ENCODE data around the gene SCTR. TPM values are rescaled to one million over a fixed set of nuclear protein-coding genes. Genes with fewer than 3 reads are reported as not detected.

The SCTR gene
- total RNA-seq, 2 experiments from 2014 or later: not detected

DNA sequence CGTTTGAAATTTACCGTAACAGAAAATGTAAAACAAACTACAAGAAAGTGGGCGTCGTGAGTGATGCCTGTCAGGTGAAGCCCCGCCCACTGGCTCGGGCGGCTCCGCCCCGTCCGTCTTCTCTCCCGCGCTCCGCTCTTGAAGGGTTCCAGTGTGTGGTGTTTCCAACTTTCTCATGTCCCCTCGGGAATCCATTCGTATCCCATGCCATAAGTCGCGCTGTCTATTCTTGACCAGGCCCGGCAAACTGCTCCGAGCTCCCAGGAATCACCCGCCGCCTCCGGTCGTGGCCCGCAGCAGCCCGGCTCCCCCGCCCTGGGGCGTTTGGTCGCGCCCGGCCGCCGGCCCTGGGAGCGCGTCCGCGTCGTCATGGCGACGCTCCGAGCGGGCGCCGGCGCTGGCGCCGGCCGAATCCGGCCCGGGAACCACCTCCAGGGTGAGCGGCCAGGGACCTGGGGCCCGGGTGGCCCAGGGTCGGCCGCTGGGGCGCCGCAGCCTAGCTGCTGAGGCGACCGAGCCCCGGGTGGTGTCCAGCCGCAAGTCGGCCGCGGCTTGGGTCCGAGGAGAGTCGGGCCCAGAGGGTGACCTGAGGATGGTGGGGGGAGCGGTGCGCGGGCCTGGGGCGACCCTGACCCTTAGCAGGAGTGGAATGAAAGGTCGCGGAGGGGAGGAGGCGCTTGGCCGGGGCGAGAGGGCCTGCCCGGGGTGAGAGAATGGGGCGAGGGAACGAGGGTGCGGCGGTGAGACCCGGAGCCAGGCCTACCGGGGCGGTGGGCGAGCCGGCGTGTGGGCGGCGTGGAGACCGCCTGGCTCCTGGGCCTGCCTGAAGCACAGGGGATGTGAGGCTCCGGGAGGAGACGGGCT lies 20.0 kb upstream of the SCTR start, which contains the start of gene CFAP221:
CFAP221 (plus strand) TSS at position 375 of the 864 bp plus-strand sequence. CDS start 1,683 bp downstream, outside the sequence.
- intact Hi-C loops (cut with micrococcal nuclease): no loop called here
- Mint-ChIP-seq H3K36me3 (peaks cover 3% of the 10 kb centered on the region), H3K4me1 (ENCODE audit: low read depth) (peaks cover 10% of the 10 kb centered on the region), H3K9me3 (no peaks in the 10 kb centered on the region), H3K27me3 (peaks cover 41% of the 10 kb centered on the region), H3K4me3 (peak within 1 kb of the TSS; percentile 42), H3K27ac (no peak within 1 kb of the TSS)
- peak; percentile 70 for DNase-seq
- CTCF ChIA-PET: no interaction called here
- POLR2A ChIA-PET: no interaction called here

DNA sequence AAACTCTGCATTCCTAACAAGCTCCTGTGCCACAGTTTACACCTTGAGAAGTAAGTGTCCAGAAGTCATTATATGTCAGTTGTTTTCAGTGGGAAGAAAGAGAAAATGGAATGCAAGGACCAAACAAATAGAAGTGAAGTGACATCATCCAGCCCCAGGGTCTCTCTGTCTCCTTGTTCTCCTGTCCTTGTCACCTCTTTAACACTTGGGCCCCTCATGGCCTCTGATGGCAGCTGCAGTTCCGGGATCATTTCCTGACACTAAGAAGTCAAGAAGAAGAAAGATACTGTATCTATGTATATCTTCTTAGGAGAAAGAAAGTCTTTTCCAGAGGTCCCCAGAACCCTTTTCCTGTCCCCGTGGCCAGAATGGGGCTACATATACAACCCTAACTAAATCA lies 17.2 kb upstream of the SCTR start:
- no peaks in the 10 kb centered on the region for H3K9me3 Mint-ChIP-seq
- no peak overlapping the region for H3K4me3 Mint-ChIP-seq
- peaks cover 10% of the 10 kb centered on the region for H3K4me1 Mint-ChIP-seq (ENCODE audit: low read depth)
- intact Hi-C loops (cut with micrococcal nuclease): no loop called here
- H3K27me3 Mint-ChIP-seq: peaks cover 33% of the 10 kb centered on the region
- POLR2A ChIA-PET: no interaction called here
- no peak overlapping the region for H3K27ac Mint-ChIP-seq
- H3K36me3 Mint-ChIP-seq: peaks cover 3% of the 10 kb centered on the region
- no peak for DNase-seq
- CTCF ChIA-PET: no interaction called here

DNA sequence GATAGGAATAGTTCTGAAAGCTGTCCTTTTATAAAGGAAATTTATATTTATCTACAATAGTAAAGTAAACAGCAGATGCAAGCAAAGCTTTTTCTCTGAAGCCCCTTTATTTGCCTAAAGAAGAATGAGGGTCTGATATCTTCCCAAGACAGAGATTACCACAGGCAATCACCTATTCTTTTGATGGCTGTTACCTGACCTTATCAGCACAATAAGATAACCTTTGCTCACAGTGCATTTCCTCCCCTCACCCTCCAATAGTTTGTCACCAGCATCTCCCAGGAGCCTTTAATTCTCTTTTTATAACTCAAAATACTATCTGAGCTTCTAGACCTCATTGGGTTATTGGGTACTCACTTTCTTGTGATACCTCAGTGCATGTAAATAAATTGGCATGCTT lies 13.5 kb upstream of the SCTR start:
- DNase-seq: no peak
- intact Hi-C loops (cut with micrococcal nuclease): no loop called here
- Mint-ChIP-seq H3K4me1 (ENCODE audit: low read depth) (no peaks in the 10 kb centered on the region), H3K27me3 (peaks cover 9% of the 10 kb centered on the region), H3K9me3 (peaks cover 18% of the 10 kb centered on the region), H3K27ac (no peak overlapping the region), H3K4me3 (no peak overlapping the region), H3K36me3 (no peaks in the 10 kb centered on the region)
- CTCF ChIA-PET: no interaction called here
- POLR2A ChIA-PET: no interaction called here

DNA sequence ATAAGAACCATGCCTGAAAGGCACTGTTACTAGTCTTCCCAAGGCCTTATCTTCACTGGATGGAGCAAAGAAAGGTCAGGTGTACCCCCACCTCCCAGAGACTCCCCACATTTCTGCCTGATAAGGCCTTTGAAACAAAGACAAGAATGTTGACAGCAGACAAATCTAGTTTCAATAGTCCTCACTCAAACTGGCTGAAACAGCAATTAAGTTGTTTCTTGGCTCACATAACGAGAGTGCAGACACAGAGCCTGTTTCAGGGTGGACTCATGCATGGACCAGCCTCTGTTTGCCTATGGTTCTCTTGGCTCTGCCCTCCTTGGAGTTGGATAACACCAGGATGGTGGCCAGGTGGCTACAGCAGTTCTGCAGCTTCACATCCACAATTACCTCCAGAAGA lies 12.4 kb upstream of the SCTR start:
- POLR2A ChIA-PET: no interaction called here
- CTCF ChIA-PET: no interaction called here
- H3K36me3 Mint-ChIP-seq: no peaks in the 10 kb centered on the region
- no peaks in the 10 kb centered on the region for H3K4me1 Mint-ChIP-seq (ENCODE audit: low read depth)
- peaks cover 9% of the 10 kb centered on the region for H3K27me3 Mint-ChIP-seq
- H3K27ac Mint-ChIP-seq: no peak overlapping the region
- H3K9me3 Mint-ChIP-seq: peaks cover 21% of the 10 kb centered on the region
- H3K4me3 Mint-ChIP-seq: no peak overlapping the region
- DNase-seq: no peak
- intact Hi-C loops (cut with micrococcal nuclease): no loop called here

DNA sequence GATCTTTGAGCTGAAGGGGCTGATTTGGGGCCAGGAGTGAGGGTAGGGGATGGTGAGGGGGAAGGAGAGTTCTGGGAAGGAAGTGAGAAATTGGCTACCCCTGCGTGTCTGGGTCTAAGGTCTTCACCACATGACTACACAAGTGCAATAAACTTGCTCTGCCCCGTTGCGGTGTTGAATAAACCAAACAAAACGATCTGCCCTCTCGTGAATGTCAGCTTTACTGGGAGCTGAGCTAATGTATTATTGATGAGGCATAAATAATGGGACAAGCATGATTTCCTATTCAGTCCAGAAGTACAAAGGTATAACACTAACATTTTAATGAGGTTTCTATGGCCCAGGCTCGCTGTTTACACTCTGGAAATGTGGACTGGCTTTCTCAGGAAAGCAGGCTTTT lies 11.9 kb upstream of the SCTR start:
- Mint-ChIP-seq H3K4me3 (no peak overlapping the region), H3K4me1 (ENCODE audit: low read depth) (no peaks in the 10 kb centered on the region), H3K27ac (no peak overlapping the region), H3K27me3 (peaks cover 5% of the 10 kb centered on the region), H3K9me3 (peaks cover 24% of the 10 kb centered on the region), H3K36me3 (no peaks in the 10 kb centered on the region)
- CTCF ChIA-PET: no interaction called here
- POLR2A ChIA-PET: no interaction called here
- no peak for DNase-seq
- intact Hi-C loops (cut with micrococcal nuclease): no loop called here

DNA sequence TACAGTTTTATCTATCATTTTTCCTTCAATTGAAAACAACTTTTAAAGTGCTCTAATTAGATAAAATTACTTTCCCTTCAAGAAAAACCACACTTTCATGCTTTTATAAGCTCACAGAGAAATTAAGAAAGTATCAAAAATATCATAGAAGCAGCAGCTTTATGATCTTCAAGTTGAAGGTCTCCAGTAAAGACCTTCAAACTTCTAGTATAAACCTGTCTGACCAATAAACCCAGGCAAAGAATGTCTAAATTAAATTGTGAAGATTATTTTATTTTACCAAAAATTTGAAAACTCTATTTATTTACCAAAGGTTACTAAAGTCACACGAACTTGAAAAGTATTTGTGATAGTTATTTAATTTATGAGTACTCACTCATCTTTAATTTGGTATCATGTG lies 9.3 kb upstream of the SCTR start:
- Mint-ChIP-seq H3K4me1 (ENCODE audit: low read depth) (no peaks in the 10 kb centered on the region), H3K27me3 (peaks cover 3% of the 10 kb centered on the region), H3K4me3 (no peak overlapping the region), H3K36me3 (no peaks in the 10 kb centered on the region), H3K27ac (no peak overlapping the region), H3K9me3 (peaks cover 25% of the 10 kb centered on the region)
- POLR2A ChIA-PET: no interaction called here
- DNase-seq: no peak
- CTCF ChIA-PET: no interaction called here
- intact Hi-C loops (cut with micrococcal nuclease): no loop called here

DNA sequence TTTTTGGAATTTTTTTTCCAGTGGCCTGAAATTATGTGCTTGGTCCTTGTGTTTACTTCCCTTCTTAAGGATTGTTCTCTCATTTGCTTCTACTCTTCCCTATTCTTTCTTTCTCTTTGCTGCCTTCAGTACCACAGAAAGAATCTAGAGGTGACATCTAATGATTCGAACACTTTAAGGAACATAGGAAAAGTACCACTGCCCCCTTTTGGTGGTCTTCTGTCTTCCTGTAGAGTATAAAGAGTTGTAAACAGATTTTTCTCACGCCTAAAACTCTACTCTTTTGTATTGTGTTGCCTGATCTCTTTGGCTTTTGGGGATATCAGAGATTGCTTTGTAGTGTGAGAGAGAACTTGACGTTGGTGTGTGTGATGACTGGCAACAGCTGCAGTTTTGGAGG lies 7.0 kb upstream of the SCTR start:
- POLR2A ChIA-PET: no interaction called here
- CTCF ChIA-PET: no interaction called here
- Mint-ChIP-seq H3K9me3 (peaks cover 25% of the 10 kb centered on the region), H3K27ac (no peak overlapping the region), H3K4me1 (ENCODE audit: low read depth) (no peaks in the 10 kb centered on the region), H3K4me3 (no peak overlapping the region), H3K36me3 (no peaks in the 10 kb centered on the region), H3K27me3 (peaks cover 16% of the 10 kb centered on the region)
- intact Hi-C loops (cut with micrococcal nuclease): no loop called here
- DNase-seq: no peak

DNA sequence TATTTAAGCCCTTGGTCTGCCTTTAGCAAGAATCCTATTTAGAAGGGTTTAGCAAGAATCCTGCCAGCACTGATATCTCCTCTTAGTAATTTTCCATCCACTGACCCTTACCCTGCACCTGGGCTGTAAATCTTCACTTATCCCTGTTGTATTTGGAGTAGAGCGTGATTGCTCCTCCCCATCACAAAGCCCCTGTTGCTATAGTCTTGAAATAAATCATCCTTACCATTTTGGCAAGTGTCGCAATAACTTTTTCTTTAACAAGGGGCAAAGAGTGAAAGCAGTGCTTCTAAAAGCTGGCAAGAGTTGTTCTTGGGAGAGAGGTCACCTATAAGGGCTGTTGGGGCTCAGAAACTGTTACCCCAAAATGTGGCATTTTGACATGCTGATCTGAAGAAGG lies 3.7 kb upstream of the SCTR start:
- DNase-seq: no peak
- POLR2A ChIA-PET: no interaction called here
- intact Hi-C loops (cut with micrococcal nuclease): no loop called here
- Mint-ChIP-seq H3K36me3 (no peaks in the 10 kb centered on the region), H3K4me3 (no peak overlapping the region), H3K27me3 (peaks cover 32% of the 10 kb centered on the region), H3K9me3 (peaks cover 8% of the 10 kb centered on the region), H3K27ac (no peak overlapping the region), H3K4me1 (ENCODE audit: low read depth) (no peaks in the 10 kb centered on the region)
- CTCF ChIA-PET: no interaction called here

DNA sequence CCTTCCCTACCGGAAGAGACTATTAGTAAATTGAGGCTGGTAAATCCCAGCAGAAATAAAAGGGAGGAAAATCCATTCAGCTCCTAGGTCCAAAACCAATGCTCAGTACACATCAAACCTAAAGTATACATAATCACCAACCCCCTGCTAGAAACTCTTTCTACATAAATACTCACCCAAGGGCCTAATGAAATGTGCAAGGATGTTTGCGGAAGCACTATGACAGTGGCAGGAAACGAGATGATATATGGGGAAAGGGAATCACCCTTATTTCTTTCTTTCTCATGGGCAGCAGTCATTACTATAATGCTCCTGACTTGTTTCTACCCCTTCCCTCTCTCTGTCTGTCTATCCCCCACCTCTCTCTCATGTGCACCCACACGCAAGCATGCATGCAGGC lies 1.3 kb upstream of the SCTR start:
- Mint-ChIP-seq H3K4me1 (ENCODE audit: low read depth) (no peaks in the 10 kb centered on the region), H3K9me3 (no peaks in the 10 kb centered on the region), H3K4me3 (no peak overlapping the region), H3K27ac (no peak overlapping the region), H3K36me3 (no peaks in the 10 kb centered on the region), H3K27me3 (peaks cover 37% of the 10 kb centered on the region)
- DNase-seq: no peak
- CTCF ChIA-PET: no interaction called here
- intact Hi-C loops (cut with micrococcal nuclease): no loop called here
- POLR2A ChIA-PET: no interaction called here

DNA sequence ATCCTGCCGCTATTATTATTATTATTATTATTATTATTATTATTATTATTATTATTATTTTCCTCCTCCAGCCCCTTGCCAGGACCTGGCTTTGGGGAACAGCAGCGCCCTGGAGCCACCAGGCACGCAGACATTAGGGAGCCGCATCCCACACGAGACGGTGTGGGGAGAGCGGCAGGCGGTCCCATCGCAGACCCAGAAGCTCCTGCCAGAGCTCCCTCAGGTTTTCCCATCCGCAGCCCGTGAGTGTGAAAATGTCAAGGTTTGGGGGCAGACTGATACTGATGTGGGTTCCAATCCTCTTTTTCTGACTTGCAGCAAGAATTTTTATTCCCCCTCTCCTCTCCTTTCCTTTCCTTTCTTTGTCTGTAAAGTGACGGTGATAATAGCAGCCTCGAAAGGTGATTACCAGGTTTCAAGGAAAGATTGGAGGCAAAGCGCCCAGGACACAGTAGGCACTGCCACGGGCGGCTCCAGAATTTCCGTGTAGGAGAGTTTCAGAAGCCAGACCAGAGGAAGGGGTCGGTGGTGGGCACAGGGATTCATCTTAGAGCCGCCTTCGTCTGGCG lies 816 bp downstream of the SCTR start:
- Mint-ChIP-seq H3K27me3 (peaks cover 35% of the 10 kb centered on the region), H3K27ac (no peak overlapping the region), H3K9me3 (no peaks in the 10 kb centered on the region), H3K4me1 (ENCODE audit: low read depth) (no peaks in the 10 kb centered on the region), H3K36me3 (no peaks in the 10 kb centered on the region), H3K4me3 (no peak overlapping the region)
- intact Hi-C loops (cut with micrococcal nuclease): no loop called here
- no peak for DNase-seq
- POLR2A ChIA-PET: no interaction called here
- CTCF ChIA-PET: no interaction called here

DNA sequence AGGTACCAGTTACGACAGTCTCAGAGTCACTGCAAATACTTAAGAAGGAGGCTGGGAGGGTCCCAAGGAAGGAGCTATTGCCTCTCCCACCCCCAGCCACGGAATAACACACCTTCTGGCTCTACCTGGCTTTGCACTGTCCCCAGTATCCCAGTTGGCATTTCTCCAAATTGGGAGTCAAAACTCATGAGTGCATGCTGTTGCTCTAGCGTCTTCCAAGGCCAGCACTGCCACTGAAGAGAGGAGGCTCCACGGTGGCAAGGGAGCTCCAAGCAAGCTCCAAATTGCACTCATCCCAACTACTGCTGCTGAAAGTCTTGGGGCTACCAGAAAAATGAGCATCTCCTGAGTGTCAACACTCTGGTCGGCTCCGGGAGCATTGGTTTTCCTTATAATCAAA lies 1.6 kb downstream of the SCTR start:
- intact Hi-C loops (cut with micrococcal nuclease): no loop called here
- no peaks in the 10 kb centered on the region for H3K9me3 Mint-ChIP-seq
- ChIA-PET CTCF (no interaction called here), POLR2A (no interaction called here)
- no peak overlapping the region for H3K4me3 Mint-ChIP-seq
- no peak for DNase-seq
- peaks cover 33% of the 10 kb centered on the region for H3K27me3 Mint-ChIP-seq
- H3K27ac Mint-ChIP-seq: no peak overlapping the region
- H3K4me1 Mint-ChIP-seq (ENCODE audit: low read depth): no peaks in the 10 kb centered on the region
- no peaks in the 10 kb centered on the region for H3K36me3 Mint-ChIP-seq

DNA sequence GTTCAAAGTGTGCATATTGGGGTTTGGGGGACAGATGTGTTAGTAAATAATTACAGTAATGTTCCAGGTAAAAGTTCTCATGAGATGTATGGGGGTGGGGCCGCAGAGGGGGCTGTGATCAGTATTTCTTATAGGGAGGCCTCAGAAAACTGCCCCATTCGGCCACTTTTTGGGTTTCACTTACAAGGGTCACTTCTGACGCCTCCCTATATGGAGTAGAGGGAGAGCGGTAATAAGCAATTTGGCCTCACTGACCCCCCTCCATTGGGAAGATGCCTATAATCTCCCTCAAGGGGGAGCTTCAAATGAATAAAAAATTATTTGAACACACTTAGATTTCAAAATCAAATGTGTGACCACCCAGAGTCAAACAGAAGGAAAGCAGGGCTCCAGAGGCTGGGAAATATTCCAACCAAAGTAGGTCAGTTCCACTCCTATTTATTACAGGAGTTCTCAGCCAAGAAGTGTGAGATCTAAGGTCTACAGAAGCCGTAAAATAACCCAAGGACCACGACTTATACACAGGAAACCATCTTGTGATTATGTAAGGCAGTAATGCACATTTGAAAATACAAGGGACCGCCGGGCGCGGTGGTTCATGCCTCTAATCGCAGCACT lies 2.7 kb downstream of the SCTR start:
- POLR2A ChIA-PET: interaction anchor here (0.7 kb wide), 1 partner anchor 534 kb away, joined by 4 read pairs; no protein-coding TSS in a partner anchor
- no peaks in the 10 kb centered on the region for H3K36me3 Mint-ChIP-seq
- no peaks in the 10 kb centered on the region for H3K9me3 Mint-ChIP-seq
- no peak overlapping the region for H3K27ac Mint-ChIP-seq
- CTCF ChIA-PET: no interaction called here
- H3K4me1 Mint-ChIP-seq (ENCODE audit: low read depth): no peaks in the 10 kb centered on the region
- H3K27me3 Mint-ChIP-seq: peaks cover 29% of the 10 kb centered on the region
- intact Hi-C loops (cut with micrococcal nuclease): no loop called here
- DNase-seq: no peak
- no peak overlapping the region for H3K4me3 Mint-ChIP-seq
